Urothelium cell line (cell line): ENCODE results near the gene ACTR3.

Experiments
- DNase-seq: peaks from one replicate; pipeline ENCODE4 v3.0.0; 2011; ENCODE audit warnings: low spot score, mixed read lengths
- FAIRE-seq: peaks from 2 replicates; lab custom pipeline; 2011; peaks lifted over from hg19 to GRCh38; lab: Jason Lieb, UNC

Gene ACTR3

DNA sequence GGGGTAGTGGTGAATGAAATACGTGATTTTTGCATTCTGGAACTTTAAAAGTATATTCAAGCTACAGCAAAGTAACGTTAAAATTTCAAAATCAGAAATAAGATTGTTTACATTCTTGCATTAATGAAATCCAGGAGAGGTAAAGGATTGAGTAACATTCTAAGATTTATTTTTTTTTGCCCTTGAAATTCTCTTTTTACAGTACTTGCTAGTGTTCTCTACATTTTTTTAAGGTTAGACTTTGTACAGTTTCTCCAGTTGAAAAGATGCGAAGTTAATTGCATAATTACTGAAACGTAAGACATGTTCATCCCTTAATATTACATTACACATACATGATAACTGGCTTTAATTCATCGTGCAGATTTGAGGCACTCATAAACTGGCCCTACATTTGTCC, 74.5 kb downstream of the ACTR3 start:
- FAIRE-seq (no peak), DNase-seq (no peak)

DNA sequence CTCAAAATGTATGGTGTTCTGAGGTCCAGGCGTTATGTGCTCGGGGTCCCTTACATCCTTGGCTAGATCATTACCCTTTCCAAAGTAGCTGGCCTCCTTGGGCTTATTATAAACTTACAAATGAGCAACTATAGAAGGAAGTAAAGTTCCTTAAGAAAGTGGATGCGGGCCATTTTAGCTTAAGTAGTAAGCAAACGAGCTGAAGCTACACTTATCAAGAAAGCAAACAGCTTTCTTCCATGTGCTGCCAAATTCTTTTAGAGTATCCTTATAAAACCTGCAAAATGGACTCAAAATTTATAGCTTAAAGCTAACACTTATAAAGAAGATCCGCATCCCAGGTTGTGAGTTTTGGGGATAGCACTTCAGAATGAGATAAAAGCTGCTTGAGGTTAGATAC, 75.3 kb downstream of the ACTR3 start:
- DNase-seq (no peak), FAIRE-seq (no peak)

DNA sequence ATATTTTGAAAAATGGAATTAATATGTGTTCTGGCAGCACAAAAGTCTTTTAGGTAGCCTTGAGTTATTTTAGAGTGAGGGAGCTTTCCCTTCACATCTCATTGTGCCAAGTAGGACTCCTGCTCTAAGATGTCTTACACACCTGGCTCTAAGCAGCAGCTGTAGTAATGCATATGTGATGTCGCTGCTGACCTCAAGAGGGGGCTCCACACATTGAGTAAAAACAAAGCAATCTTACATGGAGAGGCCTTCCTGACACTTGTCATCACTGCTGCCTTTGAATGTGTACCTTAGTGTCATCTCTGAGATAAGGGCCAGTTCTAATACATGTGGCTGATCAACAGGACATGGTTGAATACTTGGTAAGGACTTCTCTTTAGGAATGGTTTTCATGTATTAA, 75.8 kb downstream of the ACTR3 start:
- peak; percentile 32 for FAIRE-seq

DNA sequence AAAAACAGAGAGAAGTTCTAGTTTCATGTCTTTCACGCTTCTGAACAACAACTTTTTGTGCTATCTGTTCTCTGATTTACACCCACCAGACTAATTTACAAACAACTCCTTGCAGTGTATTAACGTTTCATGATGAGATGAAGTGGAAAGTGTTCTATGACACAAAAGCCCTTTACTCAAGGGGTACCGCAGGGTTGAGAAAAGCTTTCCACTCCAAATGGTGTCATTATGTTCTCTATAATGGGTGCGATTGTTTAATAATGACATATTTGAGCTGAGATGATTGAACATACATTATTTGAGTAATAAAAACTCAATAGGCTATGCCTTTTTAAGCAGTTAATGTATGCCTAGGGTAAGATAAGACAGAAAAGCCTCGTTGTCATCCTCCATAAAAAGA, 76.3 kb downstream of the ACTR3 start:
- FAIRE-seq: no peak
- DNase-seq: no peak

More for the DNA sequence above, 75.8 kb downstream of the ACTR3 start:
- no peak for DNase-seq

DNA sequence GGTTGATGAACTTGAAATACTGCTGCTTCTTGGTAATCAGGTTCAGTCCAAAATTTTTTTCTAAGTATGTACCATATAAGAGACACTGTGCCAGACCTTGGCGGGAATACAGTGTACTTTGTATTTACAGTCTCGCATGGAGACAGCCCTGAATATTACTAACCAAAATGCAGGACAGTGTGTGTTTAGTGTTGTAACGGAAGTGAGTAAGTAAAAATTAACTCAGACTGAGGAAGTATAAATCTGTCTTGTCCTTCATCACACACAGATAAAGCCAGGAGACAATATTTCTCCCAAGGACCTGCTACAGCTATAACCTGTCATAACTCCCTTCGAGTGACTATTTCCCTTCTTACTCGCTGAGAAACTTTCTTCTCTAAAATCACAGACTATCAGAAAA, 76.9 kb downstream of the ACTR3 start:
- DNase-seq (no peak), FAIRE-seq (no peak)

DNA sequence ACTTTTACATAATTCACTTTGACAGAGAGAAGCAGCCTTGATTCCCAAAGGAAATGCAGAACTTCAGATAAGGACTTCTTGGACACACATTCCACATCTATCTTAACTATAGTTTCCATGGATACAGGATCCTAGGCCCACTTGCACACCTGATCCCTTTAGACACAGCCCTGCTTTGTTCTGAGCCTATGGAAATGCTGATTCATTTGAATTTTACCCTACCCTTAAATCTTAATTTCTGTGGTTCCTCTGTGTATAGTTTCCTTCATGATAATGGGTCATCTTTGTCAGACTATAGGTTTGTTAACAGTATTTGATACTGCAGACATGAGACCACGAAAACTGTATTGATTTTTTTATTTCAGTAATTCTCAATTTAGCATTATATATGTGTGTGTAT, 77.4 kb downstream of the ACTR3 start:
- DNase-seq: no peak
- no peak for FAIRE-seq

DNA sequence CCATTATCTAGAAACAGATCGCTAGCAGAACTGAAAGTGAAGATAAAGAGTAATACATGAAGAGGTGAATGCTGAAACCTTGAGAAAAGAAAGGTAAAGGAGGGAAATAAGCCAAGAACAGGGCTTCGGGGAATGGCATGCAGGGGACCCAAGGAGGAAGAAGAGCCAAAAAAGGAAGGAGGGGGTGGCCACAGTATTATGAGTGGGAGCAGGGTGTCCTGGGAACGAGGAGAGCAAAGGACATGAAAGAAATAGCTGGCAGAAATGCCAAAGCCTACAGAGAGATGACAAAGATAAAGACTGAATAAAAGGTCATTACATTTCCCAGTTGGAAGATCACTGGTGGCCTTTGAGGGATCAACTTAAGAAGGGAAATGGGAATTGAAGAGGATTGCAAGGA, 82.9 kb downstream of the ACTR3 start:
- FAIRE-seq (no peak), DNase-seq (no peak)

DNA sequence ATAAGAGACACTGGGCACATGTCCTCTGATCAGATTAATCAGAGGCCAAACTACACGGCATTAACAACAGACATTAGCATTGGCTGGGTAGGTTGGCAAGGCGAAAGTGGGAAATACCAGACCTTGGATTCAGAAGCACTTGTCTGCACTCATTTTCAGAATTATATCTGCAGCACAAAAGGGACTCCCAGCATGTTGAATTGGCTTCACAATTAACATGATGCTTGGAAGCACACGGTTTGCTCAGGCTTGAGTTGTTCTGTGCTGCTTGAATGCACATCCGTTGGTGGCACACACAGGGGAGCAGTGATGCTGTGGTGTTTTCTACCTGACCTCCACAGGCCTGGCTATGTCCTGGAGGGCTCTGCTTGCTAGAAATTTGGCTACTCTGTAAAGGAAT, 83.9 kb downstream of the ACTR3 start:
- DNase-seq (no peak), FAIRE-seq (no peak)

DNA sequence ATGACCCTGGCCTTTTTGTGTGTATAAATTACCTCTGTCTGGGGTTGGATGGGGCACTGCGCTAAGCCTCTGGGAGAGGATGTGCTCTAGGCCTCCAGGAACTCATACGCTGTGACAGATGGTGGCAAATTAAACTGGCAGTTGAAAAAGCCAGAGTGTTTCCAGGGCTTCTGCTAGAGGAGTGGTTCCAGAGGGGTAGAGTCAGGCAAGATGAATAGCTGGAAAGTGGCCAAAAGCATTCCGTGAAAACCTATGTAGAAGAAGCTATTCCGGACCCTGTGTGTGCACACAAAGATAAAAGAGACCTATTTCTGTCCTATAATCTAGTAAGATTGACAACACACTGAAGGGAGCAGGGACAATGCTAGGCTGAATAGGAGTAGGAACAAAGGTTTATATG, 84.8 kb downstream of the ACTR3 start:
- no peak for DNase-seq
- FAIRE-seq: no peak

DNA sequence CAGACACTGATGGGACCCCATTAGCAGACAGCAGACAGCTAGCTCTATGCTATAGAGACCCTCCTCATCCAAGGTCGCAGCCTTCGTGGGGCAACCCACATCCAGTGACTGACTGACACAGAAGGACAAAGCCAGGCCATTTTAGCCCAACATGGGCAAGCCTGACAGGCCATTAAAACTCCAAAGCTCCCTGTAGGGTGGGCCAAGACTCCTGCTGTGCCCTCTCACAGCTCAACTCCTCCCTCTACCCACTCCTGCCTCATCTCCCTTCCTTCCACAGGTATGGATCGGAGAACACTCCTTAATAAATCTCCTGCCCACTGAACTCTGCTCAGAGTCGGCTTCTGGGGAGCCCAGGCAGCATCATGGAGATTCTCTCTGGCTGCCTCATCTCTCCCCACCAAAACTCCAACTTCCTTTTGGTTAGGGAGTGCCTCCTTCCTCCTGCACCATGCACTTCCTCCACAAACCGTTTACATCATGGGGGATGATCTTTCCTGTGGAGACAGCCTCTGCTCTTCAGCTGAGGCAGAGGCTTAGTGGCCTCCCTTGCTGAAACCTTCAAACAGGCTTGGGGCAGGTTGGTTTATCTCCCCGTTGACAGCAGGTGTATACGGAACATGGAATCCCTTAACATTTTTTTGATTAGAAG, 86.5 kb downstream of the ACTR3 start:
- no peak for DNase-seq
- FAIRE-seq: peak; percentile 23

DNA sequence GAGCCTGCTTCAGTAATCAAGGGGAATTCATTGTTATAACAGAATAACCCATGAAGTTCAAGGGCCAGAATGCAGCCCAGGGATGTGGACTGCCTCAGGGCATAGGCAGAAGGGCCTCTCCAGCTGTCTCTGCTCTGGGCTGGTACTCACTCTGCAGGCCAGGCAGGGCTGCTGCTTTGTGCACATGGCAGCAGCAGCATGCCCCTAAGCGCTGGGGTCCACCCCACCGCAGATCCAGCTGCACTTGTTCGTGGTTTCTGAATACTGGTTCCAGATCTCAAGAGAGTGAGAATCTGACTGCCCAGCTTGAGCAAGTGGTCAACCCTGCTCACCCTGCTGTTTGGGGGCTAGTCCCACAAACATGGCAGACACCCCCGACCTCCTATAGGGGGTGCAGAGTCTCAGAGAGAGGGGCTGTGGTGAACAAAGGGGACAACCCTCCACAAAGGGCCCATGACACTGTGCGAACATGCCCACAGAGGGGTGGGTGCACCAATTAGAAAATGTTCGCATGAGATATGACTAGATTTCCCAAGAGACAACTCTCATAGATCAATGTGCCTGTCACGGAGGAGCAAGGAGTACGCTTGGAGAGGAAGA, 87.3 kb downstream of the ACTR3 start:
- DNase-seq: no peak
- FAIRE-seq: no peak

DNA sequence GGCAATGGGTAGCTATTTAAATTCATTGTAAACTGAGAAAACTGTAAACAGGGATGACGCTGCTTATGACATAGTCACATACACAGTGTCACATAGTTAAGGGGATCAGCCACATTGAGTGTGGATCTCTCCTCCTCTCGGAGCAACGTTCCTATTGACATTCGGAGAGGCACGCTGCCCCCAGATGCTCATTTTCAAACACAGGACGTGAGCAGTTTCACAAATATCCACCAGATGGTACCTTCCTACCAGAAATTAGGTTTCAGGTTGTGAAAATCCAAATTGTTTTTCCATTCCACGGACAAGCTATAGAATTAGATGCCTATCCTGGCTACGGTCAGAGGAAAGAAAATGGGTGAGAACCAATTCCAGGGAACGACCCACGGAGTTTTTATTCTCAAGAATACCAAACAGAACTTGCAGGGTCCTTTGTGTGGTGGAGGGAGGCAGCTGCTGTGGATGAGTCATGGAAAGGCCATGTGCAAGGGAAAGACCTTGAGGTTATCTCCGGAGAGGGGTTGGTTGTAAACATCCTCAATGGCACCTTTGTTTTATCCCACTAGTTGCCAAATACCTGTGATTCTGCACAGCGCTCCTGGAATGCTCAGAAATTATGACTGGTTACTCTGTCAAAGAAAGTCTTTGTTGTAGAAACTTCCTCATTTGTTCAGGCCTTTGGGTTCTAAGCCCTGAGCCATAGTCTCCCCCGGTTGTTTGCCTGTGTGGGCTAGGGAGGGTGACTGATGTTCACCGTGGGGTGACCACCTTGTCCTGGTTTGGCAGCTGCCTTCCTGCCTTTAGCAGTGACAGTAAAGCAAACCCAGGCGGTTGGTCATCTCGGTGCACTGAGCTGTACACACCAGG, 88.0 kb downstream of the ACTR3 start:
- FAIRE-seq (peak; percentile 70), DNase-seq (peak; percentile 93)

DNA sequence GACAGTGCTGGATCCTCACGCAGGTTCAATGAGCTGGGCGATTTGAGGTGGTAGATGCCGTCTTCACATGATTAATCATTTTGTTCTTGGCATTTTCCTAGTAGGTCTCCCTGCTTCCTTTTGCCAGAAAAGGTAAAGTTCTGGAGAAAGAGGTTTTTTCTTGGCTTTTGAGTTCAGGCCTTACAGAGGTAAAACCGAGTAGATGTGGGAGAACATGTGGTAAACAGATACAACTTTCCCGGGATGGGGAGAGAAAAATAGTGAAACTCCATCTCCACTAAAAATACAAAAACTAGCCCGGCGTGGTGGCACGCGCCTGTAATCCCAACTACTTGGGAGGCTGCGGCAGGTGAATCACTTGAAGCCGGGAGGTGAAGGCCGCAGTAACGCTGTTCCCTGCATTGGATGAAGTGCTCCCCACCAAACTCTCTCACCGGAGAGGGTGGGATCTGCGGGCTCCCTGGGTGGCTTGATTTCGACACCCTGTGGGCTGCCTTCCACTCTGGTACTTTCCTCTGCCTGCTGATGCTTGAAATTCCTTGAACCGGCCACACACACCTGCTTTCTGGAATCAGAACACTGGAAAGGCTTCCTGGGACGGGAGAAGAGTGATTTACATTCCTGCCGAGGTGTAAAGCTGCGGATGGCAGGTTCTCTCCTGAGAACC, 88.8 kb downstream of the ACTR3 start:
- no peak for FAIRE-seq
- peak; percentile 47 for DNase-seq

DNA sequence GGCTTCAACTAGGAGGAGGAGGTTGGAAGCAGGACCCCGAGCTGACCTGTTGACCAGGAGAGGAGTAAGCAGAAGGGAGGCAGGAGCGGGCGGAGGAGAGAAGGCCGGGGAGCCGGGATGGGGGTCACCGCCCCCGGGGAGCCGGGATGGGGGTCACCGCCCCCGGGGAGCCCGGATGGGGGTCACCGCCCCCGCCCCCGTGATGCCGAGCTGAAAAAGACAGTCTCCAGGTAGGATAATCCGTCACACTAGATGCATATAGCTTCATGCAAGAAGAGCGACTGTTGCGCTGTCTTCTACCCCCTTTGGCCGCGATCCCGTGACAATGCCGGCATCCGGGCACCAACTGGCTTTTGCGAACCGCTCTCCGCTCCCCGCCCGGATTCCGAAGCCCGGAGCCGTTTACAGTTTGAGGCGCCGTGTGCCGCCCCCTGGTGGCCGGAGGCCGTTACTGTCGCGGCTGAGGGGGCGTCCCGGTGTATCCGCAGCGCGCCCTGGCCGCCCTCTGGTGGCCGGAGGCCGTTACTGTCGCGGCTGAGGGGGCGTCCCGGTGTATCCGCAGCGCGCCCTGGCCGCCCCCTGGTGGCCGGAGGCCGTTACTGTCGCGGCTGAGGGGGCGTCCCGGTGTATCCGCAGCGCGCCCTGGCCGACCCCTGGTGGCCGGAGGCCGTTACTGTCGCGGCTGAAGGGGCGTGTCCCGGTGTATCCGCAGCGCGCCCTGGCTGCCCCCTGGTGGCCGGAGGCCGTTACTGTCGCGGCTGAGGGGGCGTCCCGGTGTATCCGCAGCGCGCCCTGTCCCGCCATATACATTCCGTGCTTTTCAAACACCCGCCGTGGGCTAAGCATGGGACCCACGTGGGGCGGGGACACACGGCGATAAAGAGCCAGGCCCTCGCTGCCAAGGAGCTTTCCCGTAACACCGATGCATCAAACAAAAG, 89.6 kb downstream of the ACTR3 start:
- no peak for FAIRE-seq
- no peak for DNase-seq

DNA sequence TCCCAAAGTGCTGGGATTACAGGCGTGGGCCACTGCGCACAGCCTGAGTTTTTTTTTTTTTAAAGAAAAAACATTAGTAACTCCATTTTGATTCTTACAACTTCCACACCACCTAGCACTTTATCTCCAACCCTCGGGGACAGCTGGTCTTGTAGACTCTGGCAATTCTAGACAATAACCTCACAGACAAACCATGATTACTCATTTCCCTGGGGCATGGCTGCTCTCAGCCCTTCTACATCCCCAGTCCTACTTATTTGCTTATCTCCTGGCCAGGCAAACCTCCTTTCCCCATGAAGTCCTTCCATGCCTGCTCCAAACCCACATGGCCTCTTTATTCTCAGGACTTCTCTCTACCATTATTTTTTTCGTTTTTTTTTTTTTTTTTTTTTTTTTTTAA, 91.1 kb downstream of the ACTR3 start:
- FAIRE-seq (no peak), DNase-seq (peak; percentile 26)

DNA sequence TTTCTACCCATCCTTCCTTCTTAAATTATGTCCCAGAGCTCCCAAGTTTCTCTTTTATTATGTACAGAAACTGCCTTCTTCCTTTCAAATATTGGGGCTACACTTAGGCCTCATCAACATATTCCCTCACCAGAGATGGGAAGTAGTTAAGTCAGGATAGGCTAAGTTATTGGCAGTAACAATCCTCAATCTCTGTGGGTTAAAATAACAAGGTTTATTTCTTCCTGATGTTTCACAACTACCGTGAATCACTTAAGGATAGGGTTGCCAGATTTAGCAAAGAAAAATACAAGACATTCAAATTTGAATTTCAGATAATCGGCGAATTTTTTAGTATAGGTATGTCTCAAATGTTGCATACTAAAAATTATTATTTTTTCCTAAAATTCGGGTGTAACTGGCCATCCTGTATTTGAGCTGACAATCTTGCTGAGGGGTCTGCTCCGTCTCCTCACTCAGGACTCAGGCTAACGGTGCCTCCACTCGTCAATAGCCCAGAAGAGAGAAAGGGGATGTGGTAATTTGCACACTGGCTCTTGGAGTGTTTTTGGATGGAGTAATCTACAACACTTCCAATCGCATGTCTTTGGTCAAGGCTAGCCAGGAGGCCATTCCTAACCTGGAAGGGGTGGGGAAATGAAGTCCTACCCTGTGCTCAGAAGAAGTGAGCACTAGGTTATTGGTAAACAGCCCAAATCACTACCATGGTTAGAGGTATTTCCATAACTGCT, 91.7 kb downstream of the ACTR3 start:
- FAIRE-seq: no peak
- no peak for DNase-seq

DNA sequence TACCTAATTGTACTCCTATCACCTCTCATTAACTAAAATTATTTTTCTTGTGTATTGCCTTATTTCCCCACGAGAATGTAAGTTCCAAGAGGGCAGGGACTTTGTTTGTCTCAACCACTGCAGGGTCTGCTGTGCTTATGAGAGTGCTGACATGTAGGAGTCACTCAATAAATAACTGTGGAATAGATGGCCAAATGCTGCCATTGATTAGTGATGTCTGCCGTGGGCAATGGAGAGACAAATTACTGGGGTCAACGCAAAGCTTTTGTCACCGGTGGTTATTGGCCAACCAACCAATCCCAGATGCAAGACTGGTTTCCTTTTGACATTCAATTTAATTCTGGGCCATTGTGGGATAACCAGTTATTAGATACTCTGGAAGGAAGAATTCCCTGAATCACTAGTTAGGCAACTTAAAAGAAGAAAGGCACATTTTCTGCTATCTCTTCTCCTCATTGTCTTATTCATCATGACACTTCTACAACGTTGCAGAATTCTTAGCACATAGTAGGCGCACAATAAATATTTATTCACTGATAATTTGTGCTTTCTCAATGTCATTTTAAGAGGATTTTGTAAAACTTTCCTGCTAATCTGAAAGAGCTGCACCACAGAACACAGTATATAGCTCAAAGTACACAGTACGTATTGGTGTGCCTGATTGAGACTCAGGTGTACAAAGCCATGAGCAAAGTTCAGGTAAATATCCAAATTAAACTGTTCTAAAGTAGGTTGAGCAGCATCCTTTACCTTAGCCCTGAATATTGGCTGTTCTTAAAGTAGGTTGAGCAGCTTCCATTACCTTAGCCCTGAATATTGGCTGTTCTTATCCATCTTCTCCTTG, 95.9 kb downstream of the ACTR3 start:
- no peak for DNase-seq
- peak; percentile 74 for FAIRE-seq

DNA sequence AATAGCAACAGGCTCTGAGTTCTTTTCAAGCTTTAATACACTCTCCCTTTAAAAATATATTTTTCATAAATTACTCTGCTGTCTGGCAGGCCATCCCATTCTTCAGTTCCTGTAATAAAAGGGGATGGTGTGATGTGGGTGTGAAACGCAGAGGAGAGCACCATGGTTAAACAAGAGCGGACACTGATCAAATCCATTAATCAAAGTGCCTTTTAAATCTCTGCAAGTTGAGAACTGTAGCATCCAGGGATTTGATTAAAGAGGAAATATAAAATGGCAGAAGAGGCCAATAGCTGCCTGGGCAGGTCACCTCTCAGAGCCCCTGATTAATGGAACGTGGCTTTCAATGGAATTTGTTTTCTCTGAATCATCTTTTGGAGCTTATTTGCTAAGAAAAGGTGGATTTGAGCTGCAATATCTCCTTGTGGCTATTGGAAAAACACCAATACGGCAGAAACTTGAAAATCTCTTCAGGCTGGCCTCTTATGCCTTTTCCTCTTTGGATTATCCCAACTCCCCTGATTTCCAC, 96.9 kb downstream of the ACTR3 start:
- no peak for DNase-seq
- FAIRE-seq: no peak

DNA sequence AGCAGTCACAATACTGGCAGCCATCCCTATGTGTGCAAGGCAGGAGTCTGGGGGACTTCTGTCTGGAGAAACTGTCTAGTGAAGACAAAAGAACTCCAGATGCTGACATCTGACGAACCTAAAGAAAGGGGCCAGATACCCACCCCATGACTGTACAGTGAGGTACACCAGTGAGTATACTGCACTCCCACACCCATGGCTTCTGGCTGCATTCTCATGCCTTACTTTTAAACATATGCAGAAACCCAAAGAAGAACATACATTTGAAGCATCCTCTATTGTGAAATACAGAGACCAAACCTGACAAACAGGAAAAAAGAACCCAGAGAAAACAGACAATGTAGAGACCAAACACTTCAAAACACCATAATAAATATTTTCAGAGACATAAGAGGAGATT, 102.2 kb downstream of the ACTR3 start:
- DNase-seq: no peak

More for the DNA sequence above, 102.2 kb downstream of the ACTR3 start:
- FAIRE-seq: no peak
